GM06990 (cell line): ENCODE data around the gene RPTOR.

Source experiments
- DNase-seq: peaks from one replicate; pipeline ENCODE4 v3.0.0-alpha.2; 2011; ENCODE audit not compliant: insufficient read length; ENCODE audit errors: extremely low read depth
- H3K27me3 ChIP-seq: replicated peaks from 2 replicates; pipeline ENCODE4 v1.6.0; 2011; ENCODE audit warnings: low read length; ENCODE audit not compliant: control insufficient read depth, insufficient read depth
- H3K36me3 ChIP-seq: 2 replicates; pipeline ENCODE4 v1.5.1; 2011; ENCODE audit warnings: low read length; ENCODE audit not compliant: control insufficient read depth, insufficient read depth
- H3K4me3 ChIP-seq: replicated peaks from 2 replicates; pipeline ENCODE4 v1.5.1; 2011; ENCODE audit warnings: low read depth, mild to moderate bottlenecking, control low read depth, low read length
- CTCF ChIP-seq: IDR thresholded peaks from 2 replicates; pipeline ENCODE4 v1.5.1; 2011; ENCODE audit warnings: low read length, control low read depth, mild to moderate bottlenecking, inconsistent platforms; ENCODE audit not compliant: insufficient read depth, poor library complexity, severe bottlenecking

Gene RPTOR

GRCh38 chr17:80655608-80656007 lies 111.0 kb downstream of the RPTOR start:
- no peak for DNase-seq
- no peak for TF ChIP-seq CTCF
- Histone ChIP-seq H3K4me3 (no peak overlapping the region), H3K27me3 (no peaks in the 10 kb centered on the region), H3K36me3 (no peaks in the 10 kb centered on the region; the same call in 1 of the 2 replicates)

GRCh38 chr17:80656590-80656989 lies 112.0 kb downstream of the RPTOR start:
- Histone ChIP-seq H3K27me3 (no peaks in the 10 kb centered on the region), H3K4me3 (no peak overlapping the region), H3K36me3 (no peaks in the 10 kb centered on the region; the same call in 1 of the 2 replicates)
- no peak for DNase-seq
- no peak for TF ChIP-seq CTCF

GRCh38 chr17:80657561-80657960 lies 112.9 kb downstream of the RPTOR start:
- no peaks in the 10 kb centered on the region; the same call in 1 of the 2 replicates for H3K36me3 ChIP-seq
- TF ChIP-seq CTCF, result no peak
- no peak for DNase-seq
- H3K4me3 ChIP-seq, result no peak overlapping the region
- H3K27me3 ChIP-seq, result no peaks in the 10 kb centered on the region

- no peaks in the 10 kb centered on the region for H3K27me3 ChIP-seq
- TF ChIP-seq CTCF, result no peak
- H3K36me3 ChIP-seq, result no peaks in the 10 kb centered on the region; the same call in 1 of the 2 replicates
- DNase-seq, result no peak
- H3K4me3 ChIP-seq, result no peak overlapping the region
Measured at GRCh38 chr17:80658821-80659220, 114.2 kb downstream of the RPTOR start.

GRCh38 chr17:80659651-80660050 lies 115.0 kb downstream of the RPTOR start:
- TF ChIP-seq CTCF, result no peak
- Histone ChIP-seq H3K4me3 (no peak overlapping the region), H3K27me3 (no peaks in the 10 kb centered on the region), H3K36me3 (no peaks in the 10 kb centered on the region; the same call in 1 of the 2 replicates)
- DNase-seq, result no peak
